Amniotic stem cell (primary cell): Measurements from ENCODE around the gene PLCB4.

Source experiments
- DNase-seq: peaks from one replicate; lab custom pipeline; 2025; lab: John Stamatoyannopoulos, UW

The PLCB4 gene

GRCh38 chr20:9270831-9271230, 201.9 kb downstream of the PLCB4 start:
- peak; percentile 47 for DNase-seq

GRCh38 chr20:9276966-9277468, 208.1 kb downstream of the PLCB4 start:
- no peak for DNase-seq

GRCh38 chr20:9279918-9280401, 211.1 kb downstream of the PLCB4 start:
- no peak for DNase-seq

GRCh38 chr20:9280666-9281065, 211.8 kb downstream of the PLCB4 start:
- no peak for DNase-seq

GRCh38 chr20:9281803-9282202, 212.9 kb downstream of the PLCB4 start:
- DNase-seq: no peak

- DNase-seq: no peak
Measured at GRCh38 chr20:9285617-9286016, 216.7 kb downstream of the PLCB4 start.

GRCh38 chr20:9286501-9287461, 217.9 kb downstream of the PLCB4 start:
- DNase-seq: no peak

- DNase-seq: no peak
Measured at GRCh38 chr20:9287826-9288225, 218.9 kb downstream of the PLCB4 start.

- DNase-seq: no peak
Measured at GRCh38 chr20:9290331-9290730, 221.4 kb downstream of the PLCB4 start.

GRCh38 chr20:9293145-9293544, 224.3 kb downstream of the PLCB4 start:
- DNase-seq: no peak

GRCh38 chr20:9294041-9294440, 225.2 kb downstream of the PLCB4 start:
- DNase-seq: no peak

GRCh38 chr20:9298906-9299305, 230.0 kb downstream of the PLCB4 start:
- no peak for DNase-seq

- DNase-seq: no peak
Measured at GRCh38 chr20:9300080-9300479, 231.2 kb downstream of the PLCB4 start.

GRCh38 chr20:9300534-9300933, 231.6 kb downstream of the PLCB4 start:
- DNase-seq: no peak

GRCh38 chr20:9301129-9302090, 232.5 kb downstream of the PLCB4 start:
- DNase-seq: no peak

GRCh38 chr20:9302091-9302462, 233.2 kb downstream of the PLCB4 start:
- no peak for DNase-seq

GRCh38 chr20:9306521-9306920, 237.6 kb downstream of the PLCB4 start:
- peak; percentile 34 for DNase-seq

- no peak for DNase-seq
Measured at GRCh38 chr20:9308056-9308455, 239.2 kb downstream of the PLCB4 start.

- DNase-seq: no peak
Measured at GRCh38 chr20:9311132-9311531, 242.2 kb downstream of the PLCB4 start.

GRCh38 chr20:9319687-9320384, 250.9 kb downstream of the PLCB4 start:
- DNase-seq: no peak

GRCh38 chr20:9321007-9321406, 252.1 kb downstream of the PLCB4 start:
- DNase-seq: no peak

GRCh38 chr20:9322661-9323060, 253.8 kb downstream of the PLCB4 start:
- DNase-seq: no peak
